ENCODE data around the gene CCL17.

Gene CCL17

DNA sequence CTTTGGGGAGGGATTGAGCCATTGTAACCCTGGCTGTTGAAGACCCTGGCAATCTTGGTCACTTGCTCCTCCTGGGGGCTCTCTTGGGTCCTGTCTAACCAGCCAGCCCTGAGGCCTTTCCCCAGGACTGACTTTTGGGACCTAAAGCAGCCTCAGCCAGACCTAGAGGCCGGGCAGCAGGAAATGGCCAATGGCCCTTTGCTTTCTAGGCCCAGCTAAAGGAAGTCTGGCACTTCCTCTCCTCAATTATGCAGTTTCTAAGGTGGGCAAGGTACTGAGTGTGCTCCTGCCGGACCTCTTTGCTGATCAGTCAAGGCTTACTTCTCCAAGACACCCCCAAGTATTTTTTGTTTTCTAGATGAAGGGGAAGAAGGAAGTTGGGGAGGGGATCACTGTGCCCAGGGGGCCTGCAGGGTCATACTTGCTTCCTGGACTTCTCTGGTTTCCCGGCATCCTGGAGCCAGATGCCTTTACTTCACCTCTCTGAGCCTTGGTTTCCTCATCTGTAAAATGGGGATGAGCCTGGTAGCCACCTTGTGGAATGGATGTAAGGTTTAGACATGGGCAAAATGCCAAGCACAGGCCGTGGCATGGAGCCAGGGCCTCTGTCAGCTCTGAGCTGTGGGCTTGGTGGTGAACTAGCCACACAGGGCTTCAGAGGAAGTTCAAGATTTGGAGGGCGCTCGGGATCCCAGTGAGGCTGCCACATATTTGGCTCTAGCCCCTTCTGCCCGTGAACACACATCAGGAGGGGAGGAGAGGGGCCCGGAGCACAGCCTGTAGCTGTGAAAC lies 23.7 kb upstream of the CCL17 start:
- no peak overlapping the region for H3K27ac ChIP-seq (ENCODE audit: low read depth, low read length)
- H2AFZ ChIP-seq (ENCODE audit: low read length, unreplicated experiment): no peak overlapping the region
- H3K79me2 ChIP-seq (ENCODE audit: control insufficient read depth, insufficient read depth, low read length, unreplicated experiment): no peaks in the 10 kb centered on the region
- no peaks in the 10 kb centered on the region for H3K36me3 ChIP-seq (ENCODE audit: insufficient read depth, low read length)
- H3K27me3 ChIP-seq (ENCODE audit: insufficient read depth, low read length): no peaks in the 10 kb centered on the region
- H3K4me3 ChIP-seq (ENCODE audit: low read depth, low read length): no peak overlapping the region
- no peaks in the 10 kb centered on the region for H3K4me1 ChIP-seq (ENCODE audit: control insufficient read depth, insufficient read depth, low read length, unreplicated experiment)

DNA sequence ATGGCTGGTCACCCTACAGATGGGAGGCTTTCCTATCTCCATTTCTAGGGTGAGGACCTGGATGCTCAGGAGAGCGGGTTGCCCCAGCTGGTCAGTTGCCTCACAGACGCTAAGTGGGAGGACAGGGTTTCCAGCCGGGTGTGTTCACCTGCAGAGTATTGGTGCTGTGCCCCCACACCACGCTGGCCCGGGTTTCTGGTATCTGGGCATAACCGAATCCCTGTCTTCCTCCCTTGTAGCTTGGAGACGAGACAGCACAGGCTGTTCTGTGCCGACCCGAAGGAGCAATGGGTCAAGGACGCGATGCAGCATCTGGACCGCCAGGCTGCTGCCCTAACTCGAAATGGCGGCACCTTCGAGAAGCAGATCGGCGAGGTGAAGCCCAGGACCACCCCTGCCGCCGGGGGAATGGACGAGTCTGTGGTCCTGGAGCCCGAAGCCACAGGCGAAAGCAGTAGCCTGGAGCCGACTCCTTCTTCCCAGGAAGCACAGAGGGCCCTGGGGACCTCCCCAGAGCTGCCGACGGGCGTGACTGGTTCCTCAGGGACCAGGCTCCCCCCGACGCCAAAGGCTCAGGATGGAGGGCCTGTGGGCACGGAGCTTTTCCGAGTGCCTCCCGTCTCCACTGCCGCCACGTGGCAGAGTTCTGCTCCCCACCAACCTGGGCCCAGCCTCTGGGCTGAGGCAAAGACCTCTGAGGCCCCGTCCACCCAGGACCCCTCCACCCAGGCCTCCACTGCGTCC lies 22.6 kb upstream of the CCL17 start:
- no peaks in the 10 kb centered on the region for H3K79me2 ChIP-seq (ENCODE audit: control insufficient read depth, insufficient read depth, low read length, unreplicated experiment)
- no peaks in the 10 kb centered on the region for H3K36me3 ChIP-seq (ENCODE audit: insufficient read depth, low read length)
- no peaks in the 10 kb centered on the region for H3K27me3 ChIP-seq (ENCODE audit: insufficient read depth, low read length)
- H3K4me3 ChIP-seq (ENCODE audit: low read depth, low read length): no peak overlapping the region
- H3K4me1 ChIP-seq (ENCODE audit: control insufficient read depth, insufficient read depth, low read length, unreplicated experiment): peaks cover 5% of the 10 kb centered on the region
- H3K27ac ChIP-seq (ENCODE audit: low read depth, low read length): no peak overlapping the region
- H2AFZ ChIP-seq (ENCODE audit: low read length, unreplicated experiment): no peak overlapping the region

GRCh38 chr16:57382535-57383275 lies 21.9 kb upstream of the CCL17 start:
- Histone ChIP-seq H3K27me3 (ENCODE audit: insufficient read depth, low read length) (no peaks in the 10 kb centered on the region), H3K36me3 (ENCODE audit: insufficient read depth, low read length) (no peaks in the 10 kb centered on the region), H2AFZ (ENCODE audit: low read length, unreplicated experiment) (no peak overlapping the region), H3K4me3 (ENCODE audit: low read depth, low read length) (no peak overlapping the region), H3K79me2 (ENCODE audit: control insufficient read depth, insufficient read depth, low read length, unreplicated experiment) (no peaks in the 10 kb centered on the region), H3K27ac (ENCODE audit: low read depth, low read length) (no peak overlapping the region), H3K4me1 (ENCODE audit: control insufficient read depth, insufficient read depth, low read length, unreplicated experiment) (peaks cover 5% of the 10 kb centered on the region)

- no peaks in the 10 kb centered on the region for H3K27me3 ChIP-seq (ENCODE audit: insufficient read depth, low read length)
- peaks cover 5% of the 10 kb centered on the region for H3K4me1 ChIP-seq (ENCODE audit: control insufficient read depth, insufficient read depth, low read length, unreplicated experiment)
- H3K27ac ChIP-seq (ENCODE audit: low read depth, low read length): no peak overlapping the region
- H3K4me3 ChIP-seq (ENCODE audit: low read depth, low read length): no peak overlapping the region
- no peak overlapping the region for H2AFZ ChIP-seq (ENCODE audit: low read length, unreplicated experiment)
- H3K36me3 ChIP-seq (ENCODE audit: insufficient read depth, low read length): no peaks in the 10 kb centered on the region
- H3K79me2 ChIP-seq (ENCODE audit: control insufficient read depth, insufficient read depth, low read length, unreplicated experiment): no peaks in the 10 kb centered on the region
These were observed 21.0 kb upstream of the CCL17 start for GRCh38 chr16:57383276-57384247.

DNA sequence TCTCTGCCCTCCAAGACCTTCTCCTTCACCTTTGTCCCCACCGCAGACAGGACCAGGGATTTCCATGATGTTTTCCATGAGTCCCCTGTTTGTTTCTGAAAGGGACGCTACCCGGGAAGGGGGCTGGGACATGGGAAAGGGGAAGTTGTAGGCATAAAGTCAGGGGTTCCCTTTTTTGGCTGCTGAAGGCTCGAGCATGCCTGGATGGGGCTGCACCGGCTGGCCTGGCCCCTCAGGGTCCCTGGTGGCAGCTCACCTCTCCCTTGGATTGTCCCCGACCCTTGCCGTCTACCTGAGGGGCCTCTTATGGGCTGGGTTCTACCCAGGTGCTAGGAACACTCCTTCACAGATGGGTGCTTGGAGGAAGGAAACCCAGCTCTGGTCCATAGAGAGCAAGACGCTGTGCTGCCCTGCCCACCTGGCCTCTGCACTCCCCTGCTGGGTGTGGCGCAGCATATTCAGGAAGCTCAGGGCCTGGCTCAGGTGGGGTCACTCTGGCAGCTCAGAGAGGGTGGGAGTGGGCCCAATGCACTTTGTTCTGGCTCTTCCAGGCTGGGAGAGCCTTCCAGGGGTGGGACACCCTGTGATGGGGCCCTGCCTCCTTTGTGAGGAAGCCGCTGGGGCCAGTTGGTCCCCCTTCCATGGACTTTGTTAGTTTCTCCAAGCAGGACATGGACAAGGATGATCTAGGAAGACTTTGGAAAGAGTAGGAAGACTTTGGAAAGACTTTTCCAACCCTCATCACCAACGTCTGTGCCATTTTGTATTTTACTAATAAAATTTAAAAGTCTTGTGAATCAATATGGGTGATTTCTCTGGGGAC lies 20.1 kb upstream of the CCL17 start:
- Histone ChIP-seq H3K79me2 (ENCODE audit: control insufficient read depth, insufficient read depth, low read length, unreplicated experiment) (no peaks in the 10 kb centered on the region), H2AFZ (ENCODE audit: low read length, unreplicated experiment) (no peak overlapping the region), H3K27me3 (ENCODE audit: insufficient read depth, low read length) (no peaks in the 10 kb centered on the region), H3K27ac (ENCODE audit: low read depth, low read length) (no peak overlapping the region), H3K4me1 (ENCODE audit: control insufficient read depth, insufficient read depth, low read length, unreplicated experiment) (peaks cover 5% of the 10 kb centered on the region), H3K4me3 (ENCODE audit: low read depth, low read length) (no peak overlapping the region), H3K36me3 (ENCODE audit: insufficient read depth, low read length) (no peaks in the 10 kb centered on the region)

GRCh38 chr16:57385083-57385482 lies 19.5 kb upstream of the CCL17 start:
- H3K4me1 ChIP-seq (ENCODE audit: control insufficient read depth, insufficient read depth, low read length, unreplicated experiment): peaks cover 5% of the 10 kb centered on the region
- no peaks in the 10 kb centered on the region for H3K79me2 ChIP-seq (ENCODE audit: control insufficient read depth, insufficient read depth, low read length, unreplicated experiment)
- H3K36me3 ChIP-seq (ENCODE audit: insufficient read depth, low read length): no peaks in the 10 kb centered on the region
- 0 out of 2 replicates have a peak, but pooled peaks cover 2% of the 10 kb centered on the region for H3K27me3 ChIP-seq (ENCODE audit: insufficient read depth, low read length)
- no peak overlapping the region for H3K27ac ChIP-seq (ENCODE audit: low read depth, low read length)
- no peak overlapping the region for H3K4me3 ChIP-seq (ENCODE audit: low read depth, low read length)
- no peak overlapping the region for H2AFZ ChIP-seq (ENCODE audit: low read length, unreplicated experiment)

- peaks cover 5% of the 10 kb centered on the region for H3K4me1 ChIP-seq (ENCODE audit: control insufficient read depth, insufficient read depth, low read length, unreplicated experiment)
- no peaks in the 10 kb centered on the region for H3K79me2 ChIP-seq (ENCODE audit: control insufficient read depth, insufficient read depth, low read length, unreplicated experiment)
- H3K27me3 ChIP-seq (ENCODE audit: insufficient read depth, low read length): peaks cover 12% of the 10 kb centered on the region; the same call in 1 of the 2 replicates
- no peaks in the 10 kb centered on the region for H3K36me3 ChIP-seq (ENCODE audit: insufficient read depth, low read length)
- no peak overlapping the region for H3K27ac ChIP-seq (ENCODE audit: low read depth, low read length)
- H2AFZ ChIP-seq (ENCODE audit: low read length, unreplicated experiment): no peak overlapping the region
- H3K4me3 ChIP-seq (ENCODE audit: low read depth, low read length): no peak overlapping the region
These were observed 18.1 kb upstream of the CCL17 start for GRCh38 chr16:57386381-57386951.

DNA sequence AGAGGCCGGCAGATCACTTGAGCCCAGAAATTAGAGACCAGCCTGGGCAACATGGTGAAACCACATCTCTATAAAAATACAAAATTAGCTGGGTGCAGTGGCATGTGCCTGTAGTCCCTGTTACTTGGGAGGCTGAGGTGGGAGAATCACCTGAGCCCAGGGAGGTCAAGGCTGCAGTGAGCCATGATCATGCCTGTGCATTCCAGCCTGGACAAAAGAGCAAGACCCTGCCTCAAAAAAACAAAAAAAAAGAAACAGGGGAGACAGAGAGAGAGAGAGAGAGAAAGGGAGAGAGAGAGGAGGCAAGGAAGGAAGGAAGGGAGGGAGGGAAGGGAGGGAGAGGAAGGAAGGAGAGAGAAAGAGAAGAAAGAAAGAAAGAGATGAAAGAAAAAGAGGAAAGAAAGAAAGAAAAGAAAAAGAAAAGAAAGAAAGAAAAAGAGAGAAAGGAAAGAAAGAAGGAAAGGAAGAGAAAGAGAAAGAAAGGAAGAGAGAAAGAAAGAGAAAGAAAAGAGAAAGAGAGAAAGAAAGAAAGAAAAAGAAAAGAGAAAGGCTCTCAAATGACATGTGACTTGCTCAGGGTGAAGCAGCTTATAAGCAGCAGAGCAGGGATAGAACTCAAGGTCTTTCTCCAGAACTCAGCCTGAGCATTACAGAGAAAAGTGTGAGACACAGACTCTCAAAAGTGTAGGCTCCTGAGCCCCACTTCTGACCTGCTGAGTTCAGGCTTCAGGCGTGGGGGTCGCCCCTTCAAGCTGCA lies 16.8 kb upstream of the CCL17 start:
- Histone ChIP-seq H2AFZ (ENCODE audit: low read length, unreplicated experiment) (no peak overlapping the region), H3K79me2 (ENCODE audit: control insufficient read depth, insufficient read depth, low read length, unreplicated experiment) (no peaks in the 10 kb centered on the region), H3K36me3 (ENCODE audit: insufficient read depth, low read length) (no peaks in the 10 kb centered on the region), H3K4me1 (ENCODE audit: control insufficient read depth, insufficient read depth, low read length, unreplicated experiment) (peaks cover 5% of the 10 kb centered on the region), H3K27ac (ENCODE audit: low read depth, low read length) (no peak overlapping the region), H3K4me3 (ENCODE audit: low read depth, low read length) (no peak overlapping the region), H3K27me3 (ENCODE audit: insufficient read depth, low read length) (peaks cover 18% of the 10 kb centered on the region)

All from ACC112 (cell line).